HEK293 (cell line): Measurements from ENCODE around the gene ARHGAP24.

Experiments
- ZBTB7A ChIP-seq: fragments of 450-650 bp; formaldehyde crosslinking; IDR thresholded peaks from 2 replicates; pipeline ENCODE4 v1.5.1; 2016; ENCODE audit warnings: low read depth, missing biosample characterization, missing genetic modification characterization
- ZNF558 ChIP-seq: fragments of 450-650 bp; formaldehyde crosslinking; IDR thresholded peaks from 2 replicates; pipeline ENCODE4 v1.5.1; 2016; ENCODE audit warnings: missing biosample characterization, missing genetic modification characterization
- TF ChIP-seq, protein P1 (sequence below): fragments of 450-650 bp; formaldehyde crosslinking; IDR thresholded peaks from 2 replicates; pipeline ENCODE4 v1.5.1; 2016; ENCODE audit warnings: missing biosample characterization, missing genetic modification characterization, borderline replicate concordance
- TF ChIP-seq, protein P2 (sequence below): fragments of 450-650 bp; formaldehyde crosslinking; IDR thresholded peaks from 2 replicates; pipeline ENCODE4 v1.5.1; 2016; ENCODE audit warnings: missing biosample characterization, missing genetic modification characterization
- TF ChIP-seq, protein P3 (sequence below): fragments of 450-650 bp; formaldehyde crosslinking; IDR thresholded peaks from 2 replicates; pipeline ENCODE4 v1.5.1; 2016; ENCODE audit warnings: missing biosample characterization, missing genetic modification characterization

DNA sequence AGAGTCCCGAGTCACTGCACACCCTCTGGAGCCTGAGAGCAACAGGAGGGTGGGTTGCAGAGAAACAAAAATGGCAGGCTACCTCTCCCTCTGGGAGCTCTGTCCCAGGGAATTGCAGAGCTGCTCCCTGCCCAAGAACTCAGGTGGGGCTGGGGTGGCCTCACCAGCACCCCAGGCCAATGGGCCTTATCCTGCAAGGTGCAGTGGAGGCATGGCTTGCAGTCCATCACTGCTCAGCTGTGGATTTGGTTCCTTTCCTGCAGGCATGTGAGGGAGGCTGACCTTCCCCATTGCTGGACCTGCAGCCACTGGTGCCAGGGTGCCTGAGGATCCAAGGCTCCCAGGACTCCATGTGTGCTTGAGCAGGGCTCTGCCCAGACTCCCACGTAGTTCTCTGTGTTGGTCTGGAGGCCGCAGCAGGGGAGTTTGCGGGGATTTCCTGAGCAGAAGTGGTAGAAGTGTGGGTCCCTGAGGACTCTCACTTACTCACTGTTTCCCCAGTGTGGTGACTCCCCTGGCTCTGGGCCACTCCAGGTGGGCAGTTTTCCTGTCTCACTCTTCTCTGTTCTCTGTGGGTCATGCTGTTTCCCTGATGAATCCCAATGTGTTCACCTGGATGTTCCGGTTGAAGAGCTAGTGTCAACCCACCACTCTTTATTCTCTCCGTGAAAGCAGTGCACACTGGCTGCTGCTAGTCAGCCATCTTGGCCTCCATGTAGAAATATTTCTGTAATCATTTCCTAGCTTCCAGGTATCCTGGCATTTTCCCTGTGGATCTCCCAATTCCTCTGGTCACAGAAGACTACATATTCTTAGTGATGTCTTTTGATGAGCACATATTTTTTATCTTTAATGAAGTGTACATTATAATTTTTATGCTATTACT lies 82.3 kb downstream of the ARHGAP24 start:
- TF ChIP-seq, protein P1, sequence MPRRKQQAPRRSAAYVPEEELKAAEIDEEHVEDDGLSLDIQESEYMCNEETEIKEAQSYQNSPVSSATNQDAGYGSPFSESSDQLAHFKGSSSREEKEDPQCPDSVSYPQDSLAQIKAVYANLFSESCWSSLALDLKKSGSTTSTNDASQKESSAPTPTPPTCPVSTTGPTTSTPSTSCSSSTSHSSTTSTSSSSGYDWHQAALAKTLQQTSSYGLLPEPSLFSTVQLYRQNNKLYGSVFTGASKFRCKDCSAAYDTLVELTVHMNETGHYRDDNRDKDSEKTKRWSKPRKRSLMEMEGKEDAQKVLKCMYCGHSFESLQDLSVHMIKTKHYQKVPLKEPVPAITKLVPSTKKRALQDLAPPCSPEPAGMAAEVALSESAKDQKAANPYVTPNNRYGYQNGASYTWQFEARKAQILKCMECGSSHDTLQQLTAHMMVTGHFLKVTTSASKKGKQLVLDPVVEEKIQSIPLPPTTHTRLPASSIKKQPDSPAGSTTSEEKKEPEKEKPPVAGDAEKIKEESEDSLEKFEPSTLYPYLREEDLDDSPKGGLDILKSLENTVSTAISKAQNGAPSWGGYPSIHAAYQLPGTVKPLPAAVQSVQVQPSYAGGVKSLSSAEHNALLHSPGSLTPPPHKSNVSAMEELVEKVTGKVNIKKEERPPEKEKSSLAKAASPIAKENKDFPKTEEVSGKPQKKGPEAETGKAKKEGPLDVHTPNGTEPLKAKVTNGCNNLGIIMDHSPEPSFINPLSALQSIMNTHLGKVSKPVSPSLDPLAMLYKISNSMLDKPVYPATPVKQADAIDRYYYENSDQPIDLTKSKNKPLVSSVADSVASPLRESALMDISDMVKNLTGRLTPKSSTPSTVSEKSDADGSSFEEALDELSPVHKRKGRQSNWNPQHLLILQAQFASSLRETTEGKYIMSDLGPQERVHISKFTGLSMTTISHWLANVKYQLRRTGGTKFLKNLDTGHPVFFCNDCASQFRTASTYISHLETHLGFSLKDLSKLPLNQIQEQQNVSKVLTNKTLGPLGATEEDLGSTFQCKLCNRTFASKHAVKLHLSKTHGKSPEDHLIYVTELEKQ (tag by site-specific recombination): no peak
- TF ChIP-seq, protein P2, sequence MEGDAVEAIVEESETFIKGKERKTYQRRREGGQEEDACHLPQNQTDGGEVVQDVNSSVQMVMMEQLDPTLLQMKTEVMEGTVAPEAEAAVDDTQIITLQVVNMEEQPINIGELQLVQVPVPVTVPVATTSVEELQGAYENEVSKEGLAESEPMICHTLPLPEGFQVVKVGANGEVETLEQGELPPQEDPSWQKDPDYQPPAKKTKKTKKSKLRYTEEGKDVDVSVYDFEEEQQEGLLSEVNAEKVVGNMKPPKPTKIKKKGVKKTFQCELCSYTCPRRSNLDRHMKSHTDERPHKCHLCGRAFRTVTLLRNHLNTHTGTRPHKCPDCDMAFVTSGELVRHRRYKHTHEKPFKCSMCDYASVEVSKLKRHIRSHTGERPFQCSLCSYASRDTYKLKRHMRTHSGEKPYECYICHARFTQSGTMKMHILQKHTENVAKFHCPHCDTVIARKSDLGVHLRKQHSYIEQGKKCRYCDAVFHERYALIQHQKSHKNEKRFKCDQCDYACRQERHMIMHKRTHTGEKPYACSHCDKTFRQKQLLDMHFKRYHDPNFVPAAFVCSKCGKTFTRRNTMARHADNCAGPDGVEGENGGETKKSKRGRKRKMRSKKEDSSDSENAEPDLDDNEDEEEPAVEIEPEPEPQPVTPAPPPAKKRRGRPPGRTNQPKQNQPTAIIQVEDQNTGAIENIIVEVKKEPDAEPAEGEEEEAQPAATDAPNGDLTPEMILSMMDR (tag by site-specific recombination): no peak
- TF ChIP-seq ZNF558 (tag by site-specific recombination): no peak
- TF ChIP-seq, protein P3, sequence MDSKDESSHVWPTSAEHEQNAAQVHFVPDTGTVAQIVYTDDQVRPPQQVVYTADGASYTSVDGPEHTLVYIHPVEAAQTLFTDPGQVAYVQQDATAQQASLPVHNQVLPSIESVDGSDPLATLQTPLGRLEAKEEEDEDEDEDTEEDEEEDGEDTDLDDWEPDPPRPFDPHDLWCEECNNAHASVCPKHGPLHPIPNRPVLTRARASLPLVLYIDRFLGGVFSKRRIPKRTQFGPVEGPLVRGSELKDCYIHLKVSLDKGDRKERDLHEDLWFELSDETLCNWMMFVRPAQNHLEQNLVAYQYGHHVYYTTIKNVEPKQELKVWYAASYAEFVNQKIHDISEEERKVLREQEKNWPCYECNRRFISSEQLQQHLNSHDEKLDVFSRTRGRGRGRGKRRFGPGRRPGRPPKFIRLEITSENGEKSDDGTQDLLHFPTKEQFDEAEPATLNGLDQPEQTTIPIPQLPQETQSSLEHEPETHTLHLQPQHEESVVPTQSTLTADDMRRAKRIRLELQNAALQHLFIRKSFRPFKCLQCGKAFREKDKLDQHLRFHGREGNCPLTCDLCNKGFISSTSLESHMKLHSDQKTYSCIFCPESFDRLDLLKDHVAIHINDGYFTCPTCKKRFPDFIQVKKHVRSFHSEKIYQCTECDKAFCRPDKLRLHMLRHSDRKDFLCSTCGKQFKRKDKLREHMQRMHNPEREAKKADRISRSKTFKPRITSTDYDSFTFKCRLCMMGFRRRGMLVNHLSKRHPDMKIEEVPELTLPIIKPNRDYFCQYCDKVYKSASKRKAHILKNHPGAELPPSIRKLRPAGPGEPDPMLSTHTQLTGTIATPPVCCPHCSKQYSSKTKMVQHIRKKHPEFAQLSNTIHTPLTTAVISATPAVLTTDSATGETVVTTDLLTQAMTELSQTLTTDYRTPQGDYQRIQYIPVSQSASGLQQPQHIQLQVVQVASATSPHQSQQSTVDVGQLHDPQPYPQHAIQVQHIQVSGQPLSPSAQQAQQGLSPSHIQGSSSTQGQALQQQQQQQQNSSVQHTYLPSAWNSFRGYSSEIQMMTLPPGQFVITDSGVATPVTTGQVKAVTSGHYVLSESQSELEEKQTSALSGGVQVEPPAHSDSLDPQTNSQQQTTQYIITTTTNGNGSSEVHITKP (tag by site-specific recombination): no peak
- no peak for TF ChIP-seq ZBTB7A
